ENCODE data around the gene PLEKHH2.

PLEKHH2 gene

DNA sequence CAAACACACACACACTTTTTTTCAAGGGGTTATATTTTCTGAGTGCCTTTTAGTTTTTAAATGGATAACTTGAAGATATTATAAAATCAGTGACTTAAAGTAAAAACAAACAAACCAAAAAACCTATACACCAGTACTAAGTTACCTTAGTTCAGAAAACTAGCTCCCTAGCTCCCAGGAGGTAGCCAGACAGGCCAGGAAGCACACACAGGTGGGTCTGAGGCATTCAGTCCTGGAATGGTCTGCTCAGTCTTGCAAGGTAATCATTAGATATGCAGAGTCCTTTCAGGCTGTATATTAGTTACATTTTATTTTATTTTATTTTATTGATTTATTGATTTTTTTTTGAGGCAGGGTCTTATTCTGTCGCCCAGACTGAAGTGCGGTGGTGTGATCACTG lies 126.0 kb downstream of the PLEKHH2 start:
- no peak for DNase-seq (ENCODE audit: low spot score)

DNA sequence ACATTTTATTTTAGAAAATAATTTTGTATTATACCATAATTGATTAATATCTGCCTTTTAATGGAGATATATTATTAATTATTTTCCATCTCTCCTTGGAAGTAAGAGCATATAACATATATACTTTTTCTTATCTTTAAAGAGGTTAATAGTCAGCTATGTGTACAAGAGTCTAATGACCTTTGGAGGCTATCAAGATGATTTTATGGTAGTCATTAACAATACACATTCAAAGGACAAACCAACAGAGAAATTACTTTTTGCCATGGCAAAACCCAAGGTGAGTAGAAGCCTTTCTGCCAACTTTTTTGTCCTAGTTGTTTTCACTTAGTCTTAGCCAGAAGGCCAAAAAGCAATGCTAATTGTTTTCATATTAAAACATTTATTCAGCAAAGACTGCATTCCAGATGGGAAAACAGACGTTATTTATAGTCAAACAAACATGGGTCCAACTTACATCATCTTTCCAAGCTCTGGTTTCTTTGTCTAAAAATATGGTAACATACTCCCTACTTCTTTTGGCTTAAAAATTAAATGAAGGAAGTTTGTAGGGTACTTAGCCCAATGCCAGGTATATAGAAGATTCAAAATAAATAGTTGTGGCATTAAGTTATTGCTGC lies 127.1 kb downstream of the PLEKHH2 start:
- DNase-seq (ENCODE audit: low spot score) = no peak

- no peak for DNase-seq (ENCODE audit: low spot score)
Observed at GRCh38 chr2:43766006-43766405, 128.9 kb downstream of the PLEKHH2 start.

GRCh38 chr2:43773876-43774613 lies 137.0 kb downstream of the PLEKHH2 start, which contains the start of gene DYNC2LI1:
DYNC2LI1 (plus strand) TSS chr2:43774039; CDS start chr2:43774139, 100 bp downstream.
- peak; percentile 89 for DNase-seq (ENCODE audit: low spot score)

DNA sequence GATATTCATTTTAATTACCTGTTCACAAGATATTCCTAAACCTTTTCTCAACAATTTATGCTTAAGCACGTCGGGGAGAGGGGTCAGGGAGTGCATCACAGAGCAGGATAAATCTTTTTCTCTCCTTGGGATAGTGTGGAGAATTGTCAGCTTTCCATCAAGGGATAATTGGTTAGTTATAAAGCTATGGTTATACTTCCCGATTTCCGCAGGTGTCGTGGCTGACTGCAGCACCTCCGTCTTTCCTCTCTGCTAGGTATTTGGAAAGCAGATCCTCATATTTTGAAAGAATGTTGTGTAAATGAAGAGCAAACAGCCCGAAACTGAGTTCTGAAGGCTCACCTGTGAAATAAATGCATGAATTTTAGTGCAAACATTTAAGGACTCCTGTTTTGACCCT lies 137.6 kb downstream of the PLEKHH2 start:
- DNase-seq (ENCODE audit: low spot score) = no peak

DNA sequence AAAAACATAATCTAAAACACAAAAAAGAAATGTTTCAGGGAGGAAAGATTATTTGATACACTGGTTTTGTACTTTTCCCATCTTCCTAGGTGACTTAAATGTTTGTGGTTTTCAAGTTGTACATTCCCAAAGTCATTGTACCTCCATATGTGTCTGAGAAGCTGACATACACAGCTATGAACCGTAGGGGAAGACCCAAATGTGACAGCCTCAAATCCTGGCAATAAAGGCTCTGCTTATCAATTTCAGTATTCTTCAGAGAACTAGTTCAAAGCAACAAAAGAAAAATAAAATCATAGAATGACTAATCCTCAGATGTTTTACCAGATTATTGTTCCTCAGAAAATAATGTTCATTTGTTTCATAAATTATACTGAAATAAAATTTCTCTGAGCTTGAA lies 139.3 kb downstream of the PLEKHH2 start:
- DNase-seq (ENCODE audit: low spot score) = no peak

GRCh38 chr2:43777306-43777926 lies 140.4 kb downstream of the PLEKHH2 start:
- no peak for DNase-seq (ENCODE audit: low spot score)

- DNase-seq (ENCODE audit: low spot score) = no peak
Observed at GRCh38 chr2:43778233-43778632, 141.2 kb downstream of the PLEKHH2 start.

GRCh38 chr2:43787895-43788294 lies 150.8 kb downstream of the PLEKHH2 start:
- DNase-seq (ENCODE audit: low spot score) = no peak

DNA sequence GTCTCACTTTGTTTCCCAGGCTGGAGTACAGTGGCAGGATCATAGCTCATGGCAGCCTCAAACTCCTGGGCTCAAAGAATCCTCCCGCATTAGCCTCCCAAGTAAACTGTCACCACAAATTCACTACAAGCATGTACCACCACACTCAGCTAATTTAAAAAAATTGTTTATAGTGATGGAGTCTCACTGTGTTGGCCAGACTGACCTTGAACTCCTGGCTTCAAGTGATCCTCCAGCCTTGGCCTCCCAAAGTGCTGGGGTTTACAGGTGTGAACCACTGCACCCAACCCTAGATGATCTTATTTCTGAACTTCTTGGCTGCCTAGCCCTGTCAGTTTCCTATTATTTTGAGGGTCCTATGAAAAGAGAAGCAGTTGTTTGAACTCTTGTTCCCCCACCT lies 151.6 kb downstream of the PLEKHH2 start:
- no peak for DNase-seq (ENCODE audit: low spot score)

DNA sequence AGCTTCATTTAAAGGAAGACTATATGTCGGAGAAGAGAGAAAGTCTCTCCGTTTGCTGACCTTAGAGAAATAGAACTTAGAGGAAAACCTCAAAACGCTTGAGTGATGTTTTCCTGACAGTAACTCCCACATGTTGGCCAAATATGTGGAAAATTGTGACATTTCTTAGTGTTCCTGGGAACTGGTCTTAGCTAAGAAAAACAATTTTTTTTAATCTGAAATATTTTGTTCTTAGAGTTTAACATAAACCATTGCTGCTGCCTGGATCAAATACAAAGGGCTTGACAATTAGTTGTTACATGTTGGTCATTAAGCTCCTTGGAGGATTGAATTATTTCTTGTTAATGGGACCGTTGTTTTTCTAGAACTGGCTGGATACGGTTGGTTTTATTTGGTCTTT lies 153.1 kb downstream of the PLEKHH2 start:
- DNase-seq (ENCODE audit: low spot score) = no peak

GRCh38 chr2:43791035-43791765 lies 154.1 kb downstream of the PLEKHH2 start:
- no peak for DNase-seq (ENCODE audit: low spot score)

DNA sequence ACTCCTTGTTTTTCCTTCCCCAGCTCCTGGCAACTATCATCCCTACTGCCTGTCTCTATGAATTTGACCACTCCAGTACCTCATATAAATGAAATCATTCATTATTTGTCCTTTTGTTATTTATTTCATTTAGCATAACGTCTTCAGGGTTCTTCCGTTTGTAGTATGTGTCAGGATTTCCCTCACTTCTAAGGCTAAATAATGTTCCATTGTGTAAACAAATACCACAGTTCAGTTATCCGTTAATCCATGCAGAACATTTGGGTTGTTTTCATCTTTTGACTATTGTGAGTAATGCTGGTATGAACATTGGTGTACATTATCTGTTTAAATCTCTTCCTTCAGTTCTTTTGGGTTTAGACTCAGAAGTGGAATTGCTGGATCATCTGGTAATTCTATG lies 155.6 kb downstream of the PLEKHH2 start:
- DNase-seq (ENCODE audit: low spot score) = no peak

- no peak for DNase-seq (ENCODE audit: low spot score)
Observed at GRCh38 chr2:43794956-43795355, 157.9 kb downstream of the PLEKHH2 start.

GRCh38 chr2:43796206-43796605 lies 159.1 kb downstream of the PLEKHH2 start:
- DNase-seq (ENCODE audit: low spot score) = no peak

DNA sequence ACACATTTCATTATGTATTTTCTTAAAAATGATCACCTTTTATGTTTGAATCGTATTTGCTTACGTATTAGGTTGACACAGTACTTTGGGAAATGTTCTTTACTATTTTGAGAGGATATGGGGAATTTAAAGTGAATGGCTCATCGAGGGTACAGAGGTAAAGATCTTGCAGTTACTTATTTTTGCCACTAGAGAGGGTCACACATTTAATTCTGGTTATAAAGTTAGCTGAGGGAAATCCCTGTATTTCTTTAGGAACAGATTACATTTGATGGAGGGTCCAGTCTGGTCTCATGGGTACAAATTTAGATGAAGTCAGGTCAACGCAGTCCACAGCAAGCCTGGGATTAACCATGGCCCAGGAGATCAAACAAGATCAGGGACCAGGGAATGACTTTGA lies 161.2 kb downstream of the PLEKHH2 start:
- no peak for DNase-seq (ENCODE audit: low spot score)

DNA sequence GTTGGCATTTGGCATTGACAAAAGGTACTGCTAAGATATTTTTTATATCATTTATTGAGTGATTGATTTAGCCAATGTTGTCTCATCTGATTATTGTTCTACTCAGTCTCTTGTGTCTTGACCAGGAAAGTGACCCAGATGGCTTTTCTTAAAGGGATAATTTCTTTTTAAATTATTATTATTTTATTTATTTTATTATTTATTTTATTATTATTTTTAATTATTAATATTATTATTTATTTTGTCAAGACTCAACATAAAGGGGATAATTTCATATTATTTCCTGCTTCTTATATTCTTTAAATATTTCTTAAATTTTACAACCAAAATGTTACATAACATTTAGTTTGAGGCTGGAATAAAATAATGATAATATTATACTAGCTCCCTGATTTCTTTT lies 163.8 kb downstream of the PLEKHH2 start:
- no peak for DNase-seq (ENCODE audit: low spot score)

- no peak for DNase-seq (ENCODE audit: low spot score)
Observed at GRCh38 chr2:43802135-43802534, 165.1 kb downstream of the PLEKHH2 start.

DNA sequence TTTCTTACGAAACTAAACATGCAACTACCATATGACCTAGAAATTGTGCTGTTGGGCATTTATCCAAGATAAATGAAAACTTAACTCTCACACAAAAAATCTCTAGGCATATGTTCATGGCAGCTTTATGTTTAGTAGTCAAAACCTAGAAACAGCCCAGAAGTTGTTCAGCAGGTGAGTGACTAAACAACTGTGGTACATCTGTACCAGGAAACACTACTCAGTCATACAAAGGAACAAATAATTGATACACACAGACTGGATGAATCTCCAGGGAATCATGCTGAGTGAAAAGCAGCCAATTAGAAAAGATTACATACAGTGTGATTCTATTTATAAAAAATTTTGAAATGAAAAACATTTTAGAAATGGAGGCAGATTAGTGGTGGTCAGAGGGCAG lies 166.1 kb downstream of the PLEKHH2 start:
- DNase-seq (ENCODE audit: low spot score) = no peak

GRCh38 chr2:43806719-43807031 lies 169.6 kb downstream of the PLEKHH2 start:
- no peak for DNase-seq (ENCODE audit: low spot score)

- no peak for DNase-seq (ENCODE audit: low spot score)
Observed at GRCh38 chr2:43810452-43810851, 173.4 kb downstream of the PLEKHH2 start.

DNA sequence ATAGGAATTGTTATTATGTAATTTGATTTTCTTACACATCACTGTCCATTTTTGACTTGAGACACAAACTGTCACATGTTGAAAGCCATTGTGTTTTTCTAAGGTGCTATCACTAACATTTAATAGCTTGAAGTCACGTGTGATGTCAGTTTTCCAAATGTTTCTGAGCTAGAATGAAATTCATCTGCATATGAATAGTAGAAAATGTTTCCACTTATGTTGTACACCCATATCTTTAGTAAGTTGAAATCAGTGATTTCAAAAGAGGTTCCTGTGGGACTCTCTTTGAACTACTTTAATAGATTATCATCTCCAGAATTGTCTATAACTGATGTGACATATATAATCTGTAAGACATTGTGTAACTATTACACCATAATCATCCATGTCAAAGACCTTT lies 173.8 kb downstream of the PLEKHH2 start:
- no peak for DNase-seq (ENCODE audit: low spot score)

- no peak for DNase-seq (ENCODE audit: low spot score)
Observed at GRCh38 chr2:43812006-43812405, 174.9 kb downstream of the PLEKHH2 start.

Data from pons (tissue), 1 donor.